ENCODE results near the gene CNTNAP2. TPM values are rescaled to one million over a fixed set of nuclear protein-coding genes. Genes with fewer than 3 reads are reported as not detected.

Gene CNTNAP2
- total and polyA plus RNA-seq, 3 experiments from 2014 or later: not detected

- Histone ChIP-seq H3K36me3 (ENCODE audit: insufficient read depth, low read length) (no peaks in the 10 kb centered on the region), H3K9me3 (ENCODE audit: low read length) (no peaks in the 10 kb centered on the region), H3K27ac (ENCODE audit: low read depth, low read length) (no peak overlapping the region), H3K27me3 (ENCODE audit: insufficient read depth, low read length, poor library complexity, severe bottlenecking) (no peaks in the 10 kb centered on the region), H3K4me3 (ENCODE audit: low read length) (no peak overlapping the region), H3K4me1 (ENCODE audit: insufficient read depth, low read length) (no peaks in the 10 kb centered on the region)
- no peak overlapping the region for H3K27ac Mint-ChIP-seq
- no peak for DNase-seq
- H3K9me3 Mint-ChIP-seq: peaks cover 3 to 35% (median 11%) of the 10 kb centered on the region in 5 donors
- no peaks in the 10 kb centered on the region for H3K36me3 Mint-ChIP-seq
- H3K27me3 Mint-ChIP-seq: no peaks in the 10 kb centered on the region
- no peaks in the 10 kb centered on the region for H3K4me1 Mint-ChIP-seq
- H3K4me3 Mint-ChIP-seq: no peak overlapping the region
- CTCF ChIA-PET: no interaction called here
- POLR2A ChIA-PET: no interaction called here
Measured at GRCh38 chr7:147564786-147565476, 1448.3 kb downstream of the CNTNAP2 start.

- Histone ChIP-seq H3K36me3 (ENCODE audit: insufficient read depth, low read length) (no peaks in the 10 kb centered on the region), H3K4me1 (ENCODE audit: insufficient read depth, low read length) (no peaks in the 10 kb centered on the region), H3K27ac (ENCODE audit: low read depth, low read length) (no peak overlapping the region), H3K9me3 (ENCODE audit: low read length) (no peaks in the 10 kb centered on the region), H3K27me3 (ENCODE audit: insufficient read depth, low read length, poor library complexity, severe bottlenecking) (no peaks in the 10 kb centered on the region), H3K4me3 (ENCODE audit: low read length) (no peak overlapping the region)
- H3K9me3 Mint-ChIP-seq: peaks cover 4 to 31% (median 7%) of the 10 kb centered on the region in 5 donors
- no peak overlapping the region for H3K4me3 Mint-ChIP-seq
- H3K27ac Mint-ChIP-seq: no peak overlapping the region
- H3K36me3 Mint-ChIP-seq: no peaks in the 10 kb centered on the region
- CTCF ChIA-PET: no interaction called here
- POLR2A ChIA-PET: no interaction called here
- H3K4me1 Mint-ChIP-seq: no peaks in the 10 kb centered on the region
- DNase-seq: no peak
- H3K27me3 Mint-ChIP-seq: no peaks in the 10 kb centered on the region
Measured at GRCh38 chr7:147567043-147567442, 1450.4 kb downstream of the CNTNAP2 start.

GRCh38 chr7:147569116-147569913 is 1452.7 kb downstream of the CNTNAP2 start:
- no peaks in the 10 kb centered on the region for H3K4me1 Mint-ChIP-seq

GRCh38 chr7:147570390-147570789 is 1453.8 kb downstream of the CNTNAP2 start:
- no peaks in the 10 kb centered on the region for H3K27me3 ChIP-seq (ENCODE audit: insufficient read depth, low read length, poor library complexity, severe bottlenecking)
- no peaks in the 10 kb centered on the region for H3K9me3 ChIP-seq (ENCODE audit: low read length)
- H3K4me1 ChIP-seq (ENCODE audit: insufficient read depth, low read length): no peaks in the 10 kb centered on the region
- no peak overlapping the region for H3K4me3 ChIP-seq (ENCODE audit: low read length)
- no peak for DNase-seq
- Mint-ChIP-seq H3K27ac (no peak overlapping the region), H3K9me3 (peaks cover 3 to 35% (median 8%) of the 10 kb centered on the region in 5 donors), H3K4me3 (no peak overlapping the region), H3K4me1 (no peaks in the 10 kb centered on the region), H3K36me3 (no peaks in the 10 kb centered on the region), H3K27me3 (no peaks in the 10 kb centered on the region)
- CTCF ChIA-PET: no interaction called here
- POLR2A ChIA-PET: no interaction called here
- no peak overlapping the region for H3K27ac ChIP-seq (ENCODE audit: low read depth, low read length)
- H3K36me3 ChIP-seq (ENCODE audit: insufficient read depth, low read length): no peaks in the 10 kb centered on the region

More at GRCh38 chr7:147569116-147569913, 1452.7 kb downstream of the CNTNAP2 start:
- H3K36me3 Mint-ChIP-seq: no peaks in the 10 kb centered on the region
- Histone ChIP-seq H3K36me3 (ENCODE audit: insufficient read depth, low read length) (no peaks in the 10 kb centered on the region), H3K4me1 (ENCODE audit: insufficient read depth, low read length) (no peaks in the 10 kb centered on the region), H3K27me3 (ENCODE audit: insufficient read depth, low read length, poor library complexity, severe bottlenecking) (no peaks in the 10 kb centered on the region), H3K27ac (ENCODE audit: low read depth, low read length) (no peak overlapping the region), H3K4me3 (ENCODE audit: low read length) (no peak overlapping the region), H3K9me3 (ENCODE audit: low read length) (no peaks in the 10 kb centered on the region)
- H3K27me3 Mint-ChIP-seq: no peaks in the 10 kb centered on the region
- H3K4me3 Mint-ChIP-seq: no peak overlapping the region
- no peak overlapping the region for H3K27ac Mint-ChIP-seq
- POLR2A ChIA-PET: no interaction called here
- H3K9me3 Mint-ChIP-seq: peaks cover 4 to 41% (median 7%) of the 10 kb centered on the region in 5 donors
- no peak for DNase-seq
- CTCF ChIA-PET: no interaction called here

- POLR2A ChIA-PET: no interaction called here
- Mint-ChIP-seq H3K27ac (no peak overlapping the region), H3K4me3 (no peak overlapping the region), H3K36me3 (no peaks in the 10 kb centered on the region), H3K4me1 (no peaks in the 10 kb centered on the region), H3K27me3 (no peaks in the 10 kb centered on the region), H3K9me3 (peaks cover 2 to 31% (median 8%) of the 10 kb centered on the region in 5 donors)
- Histone ChIP-seq H3K27me3 (ENCODE audit: insufficient read depth, low read length, poor library complexity, severe bottlenecking) (no peaks in the 10 kb centered on the region), H3K36me3 (ENCODE audit: insufficient read depth, low read length) (no peaks in the 10 kb centered on the region), H3K4me3 (ENCODE audit: low read length) (no peak overlapping the region), H3K27ac (ENCODE audit: low read depth, low read length) (no peak overlapping the region), H3K4me1 (ENCODE audit: insufficient read depth, low read length) (no peaks in the 10 kb centered on the region), H3K9me3 (ENCODE audit: low read length) (no peaks in the 10 kb centered on the region)
- DNase-seq: no peak
- CTCF ChIA-PET: no interaction called here
Measured at GRCh38 chr7:147571436-147572185, 1455.0 kb downstream of the CNTNAP2 start.

- Histone ChIP-seq H3K36me3 (ENCODE audit: insufficient read depth, low read length) (no peaks in the 10 kb centered on the region), H3K9me3 (ENCODE audit: low read length) (no peaks in the 10 kb centered on the region), H3K4me1 (ENCODE audit: insufficient read depth, low read length) (no peaks in the 10 kb centered on the region), H3K27me3 (ENCODE audit: insufficient read depth, low read length, poor library complexity, severe bottlenecking) (no peaks in the 10 kb centered on the region), H3K27ac (ENCODE audit: low read depth, low read length) (no peak overlapping the region), H3K4me3 (ENCODE audit: low read length) (no peak overlapping the region)
- no peak overlapping the region for H3K27ac Mint-ChIP-seq
- H3K4me1 Mint-ChIP-seq: no peaks in the 10 kb centered on the region
- peaks cover 2 to 12% (median 5%) of the 10 kb centered on the region in 5 donors for H3K9me3 Mint-ChIP-seq
- DNase-seq: no peak
- H3K36me3 Mint-ChIP-seq: no peaks in the 10 kb centered on the region
- CTCF ChIA-PET: no interaction called here
- no peak overlapping the region for H3K4me3 Mint-ChIP-seq
- POLR2A ChIA-PET: no interaction called here
- no peaks in the 10 kb centered on the region for H3K27me3 Mint-ChIP-seq
Measured at GRCh38 chr7:147578196-147578595, 1461.6 kb downstream of the CNTNAP2 start.

- H3K9me3 ChIP-seq (ENCODE audit: low read length): no peaks in the 10 kb centered on the region
- POLR2A ChIA-PET: no interaction called here
- Mint-ChIP-seq H3K36me3 (no peaks in the 10 kb centered on the region), H3K9me3 (peaks cover 2 to 11% (median 4%) of the 10 kb centered on the region in 5 donors), H3K4me3 (no peak overlapping the region), H3K4me1 (no peaks in the 10 kb centered on the region), H3K27ac (no peak overlapping the region), H3K27me3 (no peaks in the 10 kb centered on the region)
- no peak overlapping the region for H3K27ac ChIP-seq (ENCODE audit: low read depth, low read length)
- no peaks in the 10 kb centered on the region for H3K27me3 ChIP-seq (ENCODE audit: insufficient read depth, low read length, poor library complexity, severe bottlenecking)
- H3K4me1 ChIP-seq (ENCODE audit: insufficient read depth, low read length): no peaks in the 10 kb centered on the region
- no peak for DNase-seq
- H3K4me3 ChIP-seq (ENCODE audit: low read length): no peak overlapping the region
- CTCF ChIA-PET: no interaction called here
- H3K36me3 ChIP-seq (ENCODE audit: insufficient read depth, low read length): no peaks in the 10 kb centered on the region
Measured at GRCh38 chr7:147579148-147579547, 1462.5 kb downstream of the CNTNAP2 start.

GRCh38 chr7:147584771-147585193 is 1468.2 kb downstream of the CNTNAP2 start:
- Mint-ChIP-seq H3K4me3 (no peak overlapping the region), H3K36me3 (no peaks in the 10 kb centered on the region), H3K27me3 (no peaks in the 10 kb centered on the region), H3K27ac (no peak overlapping the region), H3K4me1 (no peaks in the 10 kb centered on the region), H3K9me3 (peaks cover 0 to 16% (median 0%) of the 10 kb centered on the region in 5 donors)
- no peak overlapping the region for H3K4me3 ChIP-seq (ENCODE audit: low read length)
- POLR2A ChIA-PET: no interaction called here
- H3K27ac ChIP-seq (ENCODE audit: low read depth, low read length): no peak overlapping the region
- no peaks in the 10 kb centered on the region for H3K36me3 ChIP-seq (ENCODE audit: insufficient read depth, low read length)
- DNase-seq: no peak
- CTCF ChIA-PET: no interaction called here
- H3K27me3 ChIP-seq (ENCODE audit: insufficient read depth, low read length, poor library complexity, severe bottlenecking): no peaks in the 10 kb centered on the region
- no peaks in the 10 kb centered on the region for H3K4me1 ChIP-seq (ENCODE audit: insufficient read depth, low read length)
- H3K9me3 ChIP-seq (ENCODE audit: low read length): peaks cover 3% of the 10 kb centered on the region

Data from CD8-positive, alpha-beta memory T cell (primary cell).